ENCODE measurements around the gene SYNDIG1.

- TF ChIP-seq POLR2AphosphoS5 (IDR thresholded peaks at IDR 0.05; ENCODE audit: borderline replicate concordance, low read depth, low read length), result no peak
- no peak for TF ChIP-seq EZH2 (IDR thresholded peaks at IDR 0.05)
These were observed 30.0 kb downstream of the SYNDIG1 start for GRCh38 chr20:24499472-24499871.
